ENCODE data around the gene BRSK2.
"Not testable (repeated sequence)": the region's sequence is repeated elsewhere in the genome, so short reads cannot be mapped to it uniquely, and the experiment has no call there.

DNA sequence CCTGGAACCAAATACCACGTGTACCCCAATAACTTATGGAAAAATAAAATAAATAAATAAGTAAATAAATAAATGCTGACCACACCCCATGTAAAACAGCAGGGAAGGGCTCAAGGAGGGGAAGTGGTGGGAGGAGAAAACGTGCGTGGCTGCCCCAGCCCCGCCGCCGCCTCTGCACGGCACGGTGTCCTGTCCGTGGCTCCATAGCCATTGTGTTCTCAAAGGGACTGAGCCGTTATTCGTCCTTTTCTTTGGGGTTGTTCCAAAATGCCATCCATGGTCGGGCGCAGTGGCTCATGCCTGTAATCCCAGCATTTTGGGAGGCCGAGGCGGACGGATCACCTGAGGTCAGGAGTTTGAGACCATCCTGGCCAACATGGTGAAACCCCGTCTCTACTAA, 30.8 kb upstream of the BRSK2 start:
- not testable (repeated sequence) for TF ChIP-seq ISL1, ZNF8, ESRRG, ZNF70 (CRISPR knock-in tag; IDR thresholded peaks at IDR 0.05)
- TF ChIP-seq, protein P1, sequence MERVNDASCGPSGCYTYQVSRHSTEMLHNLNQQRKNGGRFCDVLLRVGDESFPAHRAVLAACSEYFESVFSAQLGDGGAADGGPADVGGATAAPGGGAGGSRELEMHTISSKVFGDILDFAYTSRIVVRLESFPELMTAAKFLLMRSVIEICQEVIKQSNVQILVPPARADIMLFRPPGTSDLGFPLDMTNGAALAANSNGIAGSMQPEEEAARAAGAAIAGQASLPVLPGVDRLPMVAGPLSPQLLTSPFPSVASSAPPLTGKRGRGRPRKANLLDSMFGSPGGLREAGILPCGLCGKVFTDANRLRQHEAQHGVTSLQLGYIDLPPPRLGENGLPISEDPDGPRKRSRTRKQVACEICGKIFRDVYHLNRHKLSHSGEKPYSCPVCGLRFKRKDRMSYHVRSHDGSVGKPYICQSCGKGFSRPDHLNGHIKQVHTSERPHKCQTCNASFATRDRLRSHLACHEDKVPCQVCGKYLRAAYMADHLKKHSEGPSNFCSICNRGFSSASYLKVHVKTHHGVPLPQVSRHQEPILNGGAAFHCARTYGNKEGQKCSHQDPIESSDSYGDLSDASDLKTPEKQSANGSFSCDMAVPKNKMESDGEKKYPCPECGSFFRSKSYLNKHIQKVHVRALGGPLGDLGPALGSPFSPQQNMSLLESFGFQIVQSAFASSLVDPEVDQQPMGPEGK (CRISPR knock-in tag; IDR thresholded peaks at IDR 0.05; ENCODE audit: borderline replicate concordance): not testable (repeated sequence)

All from SK-N-SH treated with all-trans-retinoic acid at 6 μM for 48 hours (cell line).